ENCODE data around the gene TF.
"Not testable (repeated sequence)": the region's sequence is repeated elsewhere in the genome, so short reads cannot be mapped to it uniquely, and the experiment has no call there.

Gene TF

GRCh38 chr3:133779626-133780203, 33.5 kb downstream of the TF start:
- DNase-seq, result no peak
- Histone ChIP-seq H3K4me3 (ENCODE audit: insufficient read depth, low read depth, low read length, poor library complexity, severe bottlenecking) (no peak overlapping the region), H3K9me3 (ENCODE audit: control insufficient read depth, low read length) (no peaks in the 10 kb centered on the region)

GRCh38 chr3:133780756-133781155, 34.6 kb downstream of the TF start:
- not testable (repeated sequence) for H3K9me3 ChIP-seq (ENCODE audit: control insufficient read depth, low read length); H3K27ac ChIP-seq (ENCODE audit: insufficient read depth, low read length, poor library complexity, severe bottlenecking); H3K36me3 ChIP-seq (ENCODE audit: control insufficient read depth, insufficient read depth, low read length); H3K4me1 ChIP-seq (ENCODE audit: control insufficient read depth, insufficient read depth, low read length, poor library complexity, severe bottlenecking); H3K4me3 ChIP-seq (ENCODE audit: insufficient read depth, low read depth, low read length, poor library complexity, severe bottlenecking); DNase-seq
- H3K27me3 ChIP-seq (replicated peaks; ENCODE audit: control insufficient read depth, insufficient read depth, low read length, poor library complexity, severe bottlenecking), result peaks cover 10% of the 10 kb centered on the region

More at GRCh38 chr3:133779626-133780203, 33.5 kb downstream of the TF start:
- Histone ChIP-seq H3K36me3 (ENCODE audit: control insufficient read depth, insufficient read depth, low read length) (no peaks in the 10 kb centered on the region), H3K27ac (ENCODE audit: insufficient read depth, low read length, poor library complexity, severe bottlenecking) (no peak overlapping the region), H3K27me3 (replicated peaks; ENCODE audit: control insufficient read depth, insufficient read depth, low read length, poor library complexity, severe bottlenecking) (peaks cover 10% of the 10 kb centered on the region), H3K4me1 (ENCODE audit: control insufficient read depth, insufficient read depth, low read length, poor library complexity, severe bottlenecking) (no peaks in the 10 kb centered on the region)

GRCh38 chr3:133781570-133781969, 35.4 kb downstream of the TF start:
- no peaks in the 10 kb centered on the region for H3K36me3 ChIP-seq (ENCODE audit: control insufficient read depth, insufficient read depth, low read length)
- peaks cover 5% of the 10 kb centered on the region for H3K27me3 ChIP-seq (replicated peaks; ENCODE audit: control insufficient read depth, insufficient read depth, low read length, poor library complexity, severe bottlenecking)
- H3K27ac ChIP-seq (ENCODE audit: insufficient read depth, low read length, poor library complexity, severe bottlenecking), result no peak overlapping the region
- no peak for DNase-seq
- no peak overlapping the region for H3K4me3 ChIP-seq (ENCODE audit: insufficient read depth, low read depth, low read length, poor library complexity, severe bottlenecking)
- H3K9me3 ChIP-seq (ENCODE audit: control insufficient read depth, low read length), result no peaks in the 10 kb centered on the region
- no peaks in the 10 kb centered on the region for H3K4me1 ChIP-seq (ENCODE audit: control insufficient read depth, insufficient read depth, low read length, poor library complexity, severe bottlenecking)

GRCh38 chr3:133782454-133782853, 36.3 kb downstream of the TF start:
- no peaks in the 10 kb centered on the region for H3K4me1 ChIP-seq (ENCODE audit: control insufficient read depth, insufficient read depth, low read length, poor library complexity, severe bottlenecking)
- no peaks in the 10 kb centered on the region for H3K9me3 ChIP-seq (ENCODE audit: control insufficient read depth, low read length)
- no peak overlapping the region for H3K4me3 ChIP-seq (ENCODE audit: insufficient read depth, low read depth, low read length, poor library complexity, severe bottlenecking)
- DNase-seq, result no peak
- no peaks in the 10 kb centered on the region for H3K36me3 ChIP-seq (ENCODE audit: control insufficient read depth, insufficient read depth, low read length)
- no peak overlapping the region for H3K27ac ChIP-seq (ENCODE audit: insufficient read depth, low read length, poor library complexity, severe bottlenecking)
- no peaks in the 10 kb centered on the region for H3K27me3 ChIP-seq (replicated peaks; ENCODE audit: control insufficient read depth, insufficient read depth, low read length, poor library complexity, severe bottlenecking)

- Histone ChIP-seq H3K36me3 (ENCODE audit: control insufficient read depth, insufficient read depth, low read length) (no peaks in the 10 kb centered on the region), H3K27ac (ENCODE audit: insufficient read depth, low read length, poor library complexity, severe bottlenecking) (no peak overlapping the region), H3K4me3 (ENCODE audit: insufficient read depth, low read depth, low read length, poor library complexity, severe bottlenecking) (no peak overlapping the region), H3K9me3 (ENCODE audit: control insufficient read depth, low read length) (no peaks in the 10 kb centered on the region), H3K4me1 (ENCODE audit: control insufficient read depth, insufficient read depth, low read length, poor library complexity, severe bottlenecking) (no peaks in the 10 kb centered on the region), H3K27me3 (replicated peaks; ENCODE audit: control insufficient read depth, insufficient read depth, low read length, poor library complexity, severe bottlenecking) (no peaks in the 10 kb centered on the region)
- no peak for DNase-seq
These were observed 37.6 kb downstream of the TF start for GRCh38 chr3:133783762-133784161.

- Histone ChIP-seq H3K4me1 (ENCODE audit: control insufficient read depth, insufficient read depth, low read length, poor library complexity, severe bottlenecking) (no peaks in the 10 kb centered on the region), H3K27ac (ENCODE audit: insufficient read depth, low read length, poor library complexity, severe bottlenecking) (no peak overlapping the region), H3K4me3 (ENCODE audit: insufficient read depth, low read depth, low read length, poor library complexity, severe bottlenecking) (no peak overlapping the region), H3K36me3 (ENCODE audit: control insufficient read depth, insufficient read depth, low read length) (no peaks in the 10 kb centered on the region), H3K27me3 (replicated peaks; ENCODE audit: control insufficient read depth, insufficient read depth, low read length, poor library complexity, severe bottlenecking) (no peaks in the 10 kb centered on the region), H3K9me3 (ENCODE audit: control insufficient read depth, low read length) (no peaks in the 10 kb centered on the region)
- DNase-seq, result no peak
These were observed 41.8 kb downstream of the TF start for GRCh38 chr3:133788024-133788423.

- no peaks in the 10 kb centered on the region for H3K9me3 ChIP-seq (ENCODE audit: control insufficient read depth, low read length)
- no peak overlapping the region for H3K4me3 ChIP-seq (ENCODE audit: insufficient read depth, low read depth, low read length, poor library complexity, severe bottlenecking)
- DNase-seq, result no peak
- H3K4me1 ChIP-seq (ENCODE audit: control insufficient read depth, insufficient read depth, low read length, poor library complexity, severe bottlenecking), result no peaks in the 10 kb centered on the region
- no peaks in the 10 kb centered on the region for H3K27me3 ChIP-seq (replicated peaks; ENCODE audit: control insufficient read depth, insufficient read depth, low read length, poor library complexity, severe bottlenecking)
- no peaks in the 10 kb centered on the region for H3K36me3 ChIP-seq (ENCODE audit: control insufficient read depth, insufficient read depth, low read length)
- H3K27ac ChIP-seq (ENCODE audit: insufficient read depth, low read length, poor library complexity, severe bottlenecking), result no peak overlapping the region
These were observed 46.1 kb downstream of the TF start for GRCh38 chr3:133792171-133792763.

GRCh38 chr3:133797396-133798105, 51.4 kb downstream of the TF start:
- no peaks in the 10 kb centered on the region for H3K36me3 ChIP-seq (ENCODE audit: control insufficient read depth, insufficient read depth, low read length)
- H3K4me1 ChIP-seq (ENCODE audit: control insufficient read depth, insufficient read depth, low read length, poor library complexity, severe bottlenecking), result no peaks in the 10 kb centered on the region
- DNase-seq, result no peak
- no peaks in the 10 kb centered on the region for H3K27me3 ChIP-seq (replicated peaks; ENCODE audit: control insufficient read depth, insufficient read depth, low read length, poor library complexity, severe bottlenecking)
- no peak overlapping the region for H3K4me3 ChIP-seq (ENCODE audit: insufficient read depth, low read depth, low read length, poor library complexity, severe bottlenecking)
- H3K9me3 ChIP-seq (ENCODE audit: control insufficient read depth, low read length), result no peaks in the 10 kb centered on the region
- no peak overlapping the region for H3K27ac ChIP-seq (ENCODE audit: insufficient read depth, low read length, poor library complexity, severe bottlenecking)

GRCh38 chr3:133799794-133800585, 53.8 kb downstream of the TF start:
- Histone ChIP-seq H3K36me3 (ENCODE audit: control insufficient read depth, insufficient read depth, low read length) (no peaks in the 10 kb centered on the region), H3K9me3 (ENCODE audit: control insufficient read depth, low read length) (no peaks in the 10 kb centered on the region), H3K27ac (ENCODE audit: insufficient read depth, low read length, poor library complexity, severe bottlenecking) (no peak overlapping the region), H3K4me3 (ENCODE audit: insufficient read depth, low read depth, low read length, poor library complexity, severe bottlenecking) (no peak overlapping the region), H3K4me1 (ENCODE audit: control insufficient read depth, insufficient read depth, low read length, poor library complexity, severe bottlenecking) (no peaks in the 10 kb centered on the region), H3K27me3 (replicated peaks; ENCODE audit: control insufficient read depth, insufficient read depth, low read length, poor library complexity, severe bottlenecking) (no peaks in the 10 kb centered on the region)
- no peak for DNase-seq

- H3K4me1 ChIP-seq (ENCODE audit: control insufficient read depth, insufficient read depth, low read length, poor library complexity, severe bottlenecking), result peaks cover 14% of the 10 kb centered on the region
- no peaks in the 10 kb centered on the region for H3K27me3 ChIP-seq (replicated peaks; ENCODE audit: control insufficient read depth, insufficient read depth, low read length, poor library complexity, severe bottlenecking)
- H3K36me3 ChIP-seq (ENCODE audit: control insufficient read depth, insufficient read depth, low read length), result no peaks in the 10 kb centered on the region
- DNase-seq, result no peak
- H3K9me3 ChIP-seq (ENCODE audit: control insufficient read depth, low read length), result no peaks in the 10 kb centered on the region
- no peak overlapping the region for H3K4me3 ChIP-seq (ENCODE audit: insufficient read depth, low read depth, low read length, poor library complexity, severe bottlenecking)
- no peak overlapping the region for H3K27ac ChIP-seq (ENCODE audit: insufficient read depth, low read length, poor library complexity, severe bottlenecking)
These were observed 57.3 kb downstream of the TF start for GRCh38 chr3:133803469-133803868.

All from effector memory CD4-positive, alpha-beta T cell (primary cell).